Measurements from ENCODE around the gene TNRC6C.
"Not testable (repeated sequence)": the region's sequence is repeated elsewhere in the genome, so short reads cannot be mapped to it uniquely, and the experiment has no call there.

Gene TNRC6C

DNA sequence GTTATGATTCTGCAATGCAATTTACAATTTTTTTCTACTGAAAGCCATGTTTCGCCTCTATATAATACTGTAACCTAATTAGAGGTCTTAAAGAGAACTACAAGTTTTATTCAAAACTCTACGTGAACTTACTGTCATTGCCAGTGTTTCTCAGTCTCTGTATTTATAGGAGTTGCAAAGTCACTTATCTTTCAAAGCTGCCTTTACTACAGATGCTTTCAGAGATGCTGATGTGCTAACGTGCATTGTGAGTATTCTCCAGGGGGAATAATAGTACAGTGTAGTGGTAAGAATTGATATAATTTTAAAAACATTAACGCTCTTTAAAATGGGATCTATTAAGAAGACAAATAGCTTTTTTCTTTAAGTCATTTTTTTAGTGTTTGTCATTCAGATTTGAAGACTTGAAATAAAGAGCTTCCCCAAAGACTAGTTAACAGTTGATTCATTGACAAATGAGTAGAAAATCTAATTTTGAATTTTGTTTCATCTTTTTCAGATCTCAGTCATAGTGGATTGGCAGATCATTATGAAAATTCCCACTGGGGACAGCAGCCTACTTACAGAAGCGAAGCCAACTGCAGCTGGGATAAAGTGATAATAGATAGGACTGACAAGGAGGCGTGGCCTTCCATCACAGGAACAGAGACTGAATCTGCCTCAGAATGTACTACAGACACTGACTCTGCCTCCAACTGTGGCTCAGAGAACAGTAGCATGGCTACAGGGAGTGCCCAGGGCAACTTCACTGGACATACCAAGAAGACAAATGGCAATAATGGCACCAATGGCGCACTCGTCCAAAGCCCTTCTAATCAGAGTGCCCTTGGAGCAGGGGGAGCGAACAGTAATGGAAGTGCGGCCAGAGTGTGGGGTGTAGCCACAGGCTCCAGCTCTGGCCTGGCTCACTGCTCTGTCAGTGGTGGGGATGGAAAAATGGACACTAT lies 90.1 kb downstream of the TNRC6C start:
- no peak for DNase-seq

DNA sequence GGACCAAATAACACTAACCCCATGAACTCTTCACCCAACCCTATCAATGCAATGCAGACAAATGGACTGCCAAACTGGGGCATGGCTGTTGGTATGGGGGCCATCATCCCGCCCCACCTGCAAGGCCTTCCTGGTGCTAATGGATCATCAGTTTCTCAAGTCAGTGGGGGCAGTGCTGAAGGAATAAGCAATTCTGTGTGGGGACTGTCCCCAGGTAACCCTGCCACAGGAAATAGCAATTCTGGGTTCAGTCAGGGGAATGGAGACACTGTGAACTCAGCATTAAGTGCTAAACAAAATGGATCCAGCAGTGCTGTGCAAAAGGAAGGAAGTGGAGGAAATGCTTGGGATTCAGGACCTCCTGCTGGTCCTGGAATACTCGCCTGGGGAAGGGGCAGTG lies 91.1 kb downstream of the TNRC6C start:
- no peak for DNase-seq

DNA sequence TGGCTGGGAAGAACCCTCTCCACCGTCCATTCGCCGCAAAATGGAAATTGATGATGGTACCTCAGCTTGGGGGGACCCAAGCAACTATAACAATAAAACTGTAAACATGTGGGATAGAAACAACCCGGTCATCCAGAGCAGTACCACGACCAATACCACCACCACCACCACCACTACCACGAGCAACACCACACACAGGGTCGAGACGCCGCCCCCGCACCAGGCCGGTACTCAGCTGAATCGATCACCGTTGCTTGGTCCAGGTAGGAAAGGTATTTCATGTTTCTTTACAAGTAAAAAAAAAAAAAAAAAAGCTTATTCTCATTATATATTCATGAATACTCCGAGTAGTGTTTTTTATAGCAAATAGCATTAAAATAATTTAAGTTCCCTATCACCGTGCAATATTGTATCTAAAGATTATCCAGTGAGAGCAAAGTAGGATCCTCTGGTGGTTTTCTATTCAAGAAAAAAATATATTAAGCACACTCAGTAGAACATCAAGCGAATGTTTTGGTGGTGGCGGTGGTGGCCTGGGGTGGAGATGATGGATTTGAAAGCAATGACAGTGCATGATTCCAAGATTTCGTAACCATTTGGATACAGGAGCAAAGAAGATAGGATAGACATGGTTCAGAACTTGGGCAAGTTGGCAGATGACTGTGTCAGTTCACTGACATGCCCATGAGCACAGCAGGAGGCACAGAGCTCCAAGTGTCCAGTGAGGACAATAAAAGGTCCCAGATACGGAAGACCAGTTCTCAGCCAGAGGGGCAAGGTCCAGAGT lies 92.9 kb downstream of the TNRC6C start:
- no peak for DNase-seq

DNA sequence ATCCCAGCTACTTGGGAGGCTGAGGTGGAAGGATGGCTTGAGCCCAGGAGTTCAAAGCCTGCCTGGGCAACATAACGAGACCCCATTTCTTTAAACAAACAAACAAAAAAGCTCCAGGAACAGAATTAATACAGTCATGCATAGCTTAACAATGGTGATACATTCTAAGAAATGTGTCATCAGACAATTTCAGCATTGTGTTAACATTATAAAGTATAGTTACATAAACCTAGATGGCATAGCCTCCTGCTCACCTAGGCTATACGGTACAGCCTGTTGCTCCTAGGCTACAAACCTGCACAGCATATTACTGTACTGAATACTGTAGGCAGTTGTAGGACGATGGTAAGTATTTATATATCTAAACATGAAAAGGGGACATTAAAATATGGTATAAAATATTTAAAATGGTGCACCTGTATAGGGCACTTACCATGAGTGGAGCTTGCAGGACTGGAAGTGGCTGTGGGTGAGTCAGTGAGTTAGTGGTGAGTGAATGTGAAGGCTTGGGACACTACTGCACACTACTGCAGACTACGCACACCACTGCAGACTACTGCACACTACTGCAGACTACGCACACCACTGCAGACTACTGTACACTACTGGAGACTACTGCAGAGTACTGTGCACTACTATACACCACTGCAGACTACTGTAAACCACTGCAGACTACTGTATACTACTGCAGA lies 95.4 kb downstream of the TNRC6C start:
- no peak for DNase-seq

DNA sequence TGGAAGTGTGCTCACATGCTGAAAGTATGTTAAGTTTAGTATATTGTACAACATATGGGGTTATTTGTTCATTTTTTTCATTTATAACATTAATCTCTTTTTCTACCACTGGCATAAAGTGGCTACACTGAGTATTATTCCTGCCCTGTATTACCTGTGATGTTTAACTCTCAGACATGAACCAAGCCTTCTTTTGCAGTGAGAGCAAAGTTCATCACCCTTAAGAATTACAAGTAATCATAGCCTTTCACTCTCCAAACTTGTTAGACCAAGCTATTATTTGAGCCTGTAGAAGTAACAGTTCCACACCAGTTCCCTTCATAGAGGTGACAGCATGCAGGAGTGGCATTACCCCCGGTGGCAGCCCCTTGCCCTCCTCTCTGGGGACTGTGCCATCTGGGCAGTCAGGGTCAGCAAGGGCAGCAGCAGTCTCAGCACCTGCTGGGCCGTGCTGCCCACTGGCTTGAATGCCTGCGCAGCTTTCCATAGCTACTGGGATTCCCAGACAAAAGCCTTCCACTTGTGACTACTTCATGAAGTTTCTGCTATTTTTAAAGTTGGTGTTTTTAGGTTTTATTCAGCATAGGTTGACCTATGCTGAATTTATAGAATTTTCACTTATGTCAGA lies 98.7 kb downstream of the TNRC6C start:
- no peak for DNase-seq

DNA sequence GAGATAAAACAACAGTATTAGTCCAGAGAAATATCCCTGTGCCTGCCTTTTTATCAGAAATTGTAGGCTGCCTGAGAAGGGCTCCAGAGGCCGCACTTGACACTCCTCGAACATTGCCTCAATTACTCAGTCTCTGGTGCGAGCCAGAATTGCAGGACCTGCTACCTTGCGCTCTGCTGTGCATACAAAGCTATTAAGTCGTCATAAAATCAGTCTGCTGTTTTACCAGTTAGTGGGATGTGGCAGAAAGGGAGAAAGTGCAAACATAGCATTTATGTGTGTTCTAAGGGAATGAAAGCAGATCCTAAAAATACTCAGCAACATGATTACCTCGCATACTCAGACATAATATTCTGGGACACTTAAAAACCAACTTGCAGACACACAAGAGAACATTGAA lies 99.5 kb downstream of the TNRC6C start:
- DNase-seq = no peak

DNA sequence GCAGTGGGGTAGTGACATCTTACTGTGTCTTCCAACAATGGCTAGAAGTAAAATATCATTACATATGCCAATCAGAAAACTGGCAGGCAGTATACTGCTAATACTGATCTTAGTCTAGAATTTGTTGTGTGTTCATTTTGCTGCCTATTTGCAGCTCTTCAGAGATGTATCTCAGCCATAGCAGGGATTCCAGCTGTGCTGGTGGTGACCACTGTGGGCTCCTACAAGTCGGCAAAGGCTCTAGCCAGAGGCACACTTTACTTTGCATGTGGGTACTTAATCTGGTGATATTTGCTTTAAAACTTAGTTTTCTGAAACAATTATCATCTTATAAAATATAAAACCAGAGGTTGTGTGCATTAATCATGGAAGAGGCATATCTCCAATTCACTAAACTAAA lies 100.1 kb downstream of the TNRC6C start:
- no peak for DNase-seq

DNA sequence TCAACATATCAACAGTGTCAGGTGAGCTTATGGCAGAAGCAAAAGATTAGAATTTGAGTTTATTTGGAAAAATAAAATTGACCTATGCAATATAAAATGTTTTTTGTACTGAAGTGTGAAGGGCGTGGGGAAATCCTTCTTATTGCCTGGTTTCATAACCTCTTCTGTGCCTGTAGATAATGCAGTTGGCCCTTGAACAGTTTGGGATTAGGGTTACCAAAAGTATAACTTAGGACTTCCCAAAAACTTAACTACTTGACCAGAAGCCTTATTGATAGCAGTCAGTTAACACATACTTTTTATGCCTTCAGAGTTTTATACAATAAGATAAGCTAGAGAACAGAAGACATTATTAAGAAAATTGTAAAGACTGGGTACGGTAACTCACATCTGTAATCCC lies 104.1 kb downstream of the TNRC6C start:
- no peak for DNase-seq

DNA sequence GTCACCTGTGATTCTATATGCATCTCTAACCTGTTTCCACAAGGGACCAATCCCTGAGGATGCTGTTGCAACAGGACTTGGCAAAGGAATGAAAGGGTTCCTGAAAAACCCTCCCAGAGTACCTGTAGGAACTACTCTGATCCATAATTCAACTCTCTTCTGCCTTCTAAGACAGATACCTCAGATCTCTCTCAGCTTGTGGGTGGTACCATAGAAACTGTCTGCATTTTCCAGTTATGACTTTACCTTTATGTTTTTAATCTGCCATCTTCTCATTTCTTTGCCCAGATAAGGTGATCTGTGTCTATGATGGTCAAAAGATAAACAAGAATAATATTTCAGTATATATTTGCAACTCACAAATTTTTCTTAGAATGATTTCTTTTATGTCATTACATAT lies 105.0 kb downstream of the TNRC6C start:
- DNase-seq = no peak

DNA sequence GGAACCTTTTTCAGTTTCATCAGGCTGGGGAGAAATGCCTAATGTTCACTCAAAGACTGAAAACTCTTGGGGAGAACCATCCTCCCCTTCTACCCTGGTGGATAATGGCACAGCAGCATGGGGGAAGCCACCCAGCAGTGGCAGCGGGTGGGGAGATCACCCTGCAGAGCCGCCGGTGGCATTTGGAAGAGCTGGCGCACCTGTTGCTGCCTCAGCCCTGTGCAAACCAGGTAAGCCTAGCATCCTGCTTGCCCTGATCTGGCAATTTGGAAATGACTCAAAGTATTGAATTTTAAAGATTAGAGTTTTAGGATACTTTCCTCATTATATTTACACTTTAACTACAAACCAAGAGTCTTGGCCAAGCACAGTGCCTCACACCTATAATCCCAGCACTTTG lies 106.2 kb downstream of the TNRC6C start:
- DNase-seq = no peak

DNA sequence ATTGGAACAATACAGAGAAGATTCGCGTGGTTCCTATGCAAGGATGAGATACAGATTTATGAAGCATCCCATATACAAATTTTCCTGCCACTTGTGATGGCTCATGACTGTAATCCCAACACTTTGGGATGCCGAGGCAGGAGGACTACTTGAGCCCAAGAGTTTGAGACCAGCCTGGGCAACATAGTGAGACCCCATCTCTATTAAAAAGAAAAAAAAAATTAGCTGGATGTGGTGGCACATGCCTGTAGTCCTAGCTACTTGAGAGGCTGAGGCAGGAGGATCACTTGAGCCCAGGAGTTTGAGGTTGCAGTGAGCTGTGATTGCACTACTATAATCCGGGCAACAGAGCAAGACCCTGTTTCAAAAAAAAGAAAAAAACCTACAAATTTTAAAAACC lies 108.5 kb downstream of the TNRC6C start:
- DNase-seq = not testable (repeated sequence)

DNA sequence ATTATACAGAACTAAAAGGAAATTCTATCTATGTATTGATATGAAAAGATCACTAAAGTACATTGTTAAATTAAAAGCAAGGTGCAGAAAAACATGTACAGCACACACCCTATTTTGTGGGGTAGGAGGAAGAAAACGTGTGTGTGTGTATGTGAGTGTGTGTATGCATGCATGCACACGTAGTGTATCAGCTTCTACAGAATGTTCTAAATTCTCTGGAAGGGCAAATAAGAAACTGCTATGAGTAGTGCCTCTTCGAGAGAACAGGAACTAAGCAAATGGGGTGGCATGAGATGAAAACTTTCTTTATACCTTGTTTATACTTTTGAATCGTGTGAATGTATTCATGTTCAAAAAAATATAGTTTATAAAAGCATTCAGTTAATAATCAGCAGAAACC lies 111.2 kb downstream of the TNRC6C start:
- DNase-seq = no peak

DNA sequence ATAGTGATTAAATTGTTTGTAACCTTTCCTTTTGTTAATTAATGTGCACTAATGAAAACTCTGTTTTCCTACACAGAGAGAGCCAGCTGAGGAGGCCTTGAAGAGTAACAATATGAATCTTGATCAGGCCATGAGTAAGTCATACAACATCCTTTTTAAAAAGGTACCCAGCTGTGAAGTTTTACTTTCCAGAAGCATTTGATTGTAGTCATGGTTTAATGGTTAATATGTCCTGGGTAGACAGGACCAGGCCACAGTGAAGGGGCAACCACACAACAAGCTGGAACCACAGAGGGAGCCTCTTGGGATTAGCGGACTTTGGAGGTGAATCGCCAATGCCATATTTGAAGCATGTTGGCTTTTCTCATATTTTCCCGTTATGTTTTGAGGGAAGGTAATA lies 114.5 kb downstream of the TNRC6C start:
- no peak for DNase-seq

DNA sequence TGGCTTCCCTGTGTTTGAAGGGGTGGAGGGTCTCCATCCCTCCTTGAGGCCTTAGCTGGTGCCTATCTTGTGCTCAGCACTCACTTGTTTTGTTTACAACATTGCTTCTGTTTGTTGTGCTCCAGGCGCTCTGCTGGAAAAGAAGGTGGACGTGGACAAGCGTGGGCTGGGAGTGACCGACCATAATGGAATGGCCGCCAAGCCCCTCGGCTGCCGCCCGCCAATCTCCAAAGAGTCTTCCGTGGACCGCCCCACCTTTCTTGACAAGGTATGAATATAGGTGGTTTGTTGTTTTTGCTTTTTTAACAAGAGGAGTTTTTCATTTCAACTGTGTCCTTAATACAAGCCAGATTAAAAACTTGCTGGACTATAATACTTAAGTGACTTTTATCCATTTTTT lies 116.5 kb downstream of the TNRC6C start:
- DNase-seq = no peak

DNA sequence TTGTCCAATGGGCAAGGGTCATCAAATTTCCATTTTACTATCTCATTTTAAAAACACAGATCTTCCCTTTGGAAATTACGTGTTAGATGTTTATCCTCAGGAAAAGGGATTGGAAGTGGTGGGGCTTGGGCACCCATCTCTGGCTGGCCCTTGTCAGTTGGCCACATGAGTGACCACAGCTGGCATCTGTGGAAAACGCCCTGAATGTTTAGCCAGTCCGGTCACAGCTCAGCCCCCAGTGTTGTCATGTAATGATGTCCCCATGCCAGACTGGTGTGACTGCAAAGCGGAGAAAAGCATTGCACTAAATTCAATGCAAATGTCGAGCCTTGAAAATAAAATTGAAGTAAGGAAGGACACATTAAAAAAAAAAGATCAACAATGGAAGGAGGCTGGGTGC lies 117.0 kb downstream of the TNRC6C start:
- DNase-seq = no peak

DNA sequence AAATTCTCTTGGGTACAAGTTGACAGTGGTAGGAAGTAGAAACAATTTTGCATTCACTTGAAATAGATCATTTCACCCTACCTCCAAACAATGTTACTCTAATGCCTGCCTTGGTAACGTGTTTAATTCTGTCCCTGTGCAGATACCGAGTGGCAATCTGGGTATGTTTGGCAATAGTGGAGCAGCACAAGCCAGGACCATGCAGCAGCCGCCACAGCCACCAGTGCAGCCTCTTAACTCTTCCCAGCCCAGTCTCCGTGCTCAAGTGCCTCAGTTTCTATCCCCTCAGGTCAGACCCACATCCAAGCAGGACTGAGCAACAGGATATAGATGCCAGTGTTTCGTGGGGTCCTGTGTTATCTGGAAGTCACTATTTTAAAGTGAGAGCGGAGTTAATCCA lies 120.8 kb downstream of the TNRC6C start:
- no peak for DNase-seq

DNA sequence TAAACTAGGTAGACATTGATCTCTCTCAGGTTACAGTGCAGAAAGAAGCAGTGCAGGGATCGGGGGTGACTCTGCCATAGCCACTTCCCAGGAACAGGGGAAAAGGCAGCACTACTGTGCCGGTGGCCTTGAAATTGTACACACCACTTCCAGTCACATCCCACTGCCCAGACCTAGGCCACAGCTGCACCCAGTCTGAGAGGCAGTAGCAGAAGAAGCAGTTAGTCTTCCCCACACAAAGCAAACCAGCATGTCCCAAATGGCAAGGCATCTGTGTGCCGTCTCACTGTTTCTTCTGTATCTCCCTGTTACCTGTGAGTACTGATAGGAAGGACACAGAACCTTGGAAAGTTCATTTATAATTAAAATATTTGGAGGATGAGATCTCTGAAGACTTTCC lies 123.0 kb downstream of the TNRC6C start:
- DNase-seq = no peak

DNA sequence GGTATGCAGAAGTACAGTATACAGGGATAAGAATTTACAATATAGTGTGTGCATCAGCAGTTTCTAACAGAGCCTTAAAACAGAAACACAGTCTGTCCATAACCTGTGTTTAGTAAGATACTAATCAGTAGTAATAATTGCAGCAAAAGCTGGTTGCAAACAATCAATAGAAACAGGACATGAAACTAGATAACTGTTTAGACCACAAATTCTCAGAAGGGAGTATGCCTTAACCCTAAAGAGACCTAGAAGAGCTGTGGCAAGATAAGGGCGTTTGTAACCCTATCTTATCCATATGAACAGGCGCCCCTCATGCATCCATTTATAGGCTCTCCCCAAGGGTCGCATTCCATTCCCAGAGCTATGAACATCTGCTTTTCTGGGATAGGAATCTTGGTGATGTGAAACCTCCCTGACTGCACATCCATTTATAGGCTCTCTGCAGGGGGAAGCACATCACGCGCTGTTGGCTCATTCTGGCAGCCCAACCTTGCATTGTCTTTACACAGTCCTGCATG lies 123.9 kb downstream of the TNRC6C start:
- DNase-seq = not testable (repeated sequence)

DNA sequence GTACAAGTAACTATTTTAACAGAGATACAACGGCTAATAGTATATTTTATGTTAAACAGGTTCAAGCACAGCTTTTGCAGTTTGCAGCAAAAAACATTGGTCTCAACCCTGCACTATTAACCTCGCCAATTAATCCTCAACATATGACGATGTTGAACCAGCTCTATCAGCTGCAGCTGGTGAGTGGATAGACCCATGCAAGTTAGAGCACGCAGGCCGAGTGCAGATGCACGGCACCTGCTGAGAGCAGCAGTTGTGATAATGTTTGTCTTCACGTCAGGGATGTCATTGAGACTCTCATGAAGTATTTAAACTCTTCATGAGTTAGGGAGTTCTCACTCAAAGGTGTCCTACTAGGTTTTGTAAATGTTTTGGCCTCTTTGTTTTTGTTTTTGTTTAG lies 124.5 kb downstream of the TNRC6C start:
- DNase-seq = peak; percentile 69

DNA sequence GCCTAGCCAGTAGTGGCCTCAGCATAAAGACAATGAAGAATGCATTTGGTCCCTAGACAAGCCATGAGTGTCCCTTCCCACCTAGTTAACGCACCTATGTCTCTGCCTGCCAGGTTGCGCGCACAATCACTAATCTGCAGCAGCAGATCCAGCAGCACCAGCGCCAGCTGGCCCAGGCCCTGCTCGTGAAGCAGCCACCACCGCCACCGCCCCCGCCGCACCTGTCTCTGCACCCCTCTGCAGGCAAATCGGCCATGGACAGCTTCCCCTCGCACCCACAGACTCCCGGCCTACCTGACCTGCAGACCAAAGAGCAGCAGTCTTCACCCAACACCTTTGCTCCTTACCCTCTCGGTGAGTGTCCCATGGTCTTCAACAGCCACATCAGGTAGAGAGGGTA lies 128.2 kb downstream of the TNRC6C start:
- DNase-seq = no peak

DNA sequence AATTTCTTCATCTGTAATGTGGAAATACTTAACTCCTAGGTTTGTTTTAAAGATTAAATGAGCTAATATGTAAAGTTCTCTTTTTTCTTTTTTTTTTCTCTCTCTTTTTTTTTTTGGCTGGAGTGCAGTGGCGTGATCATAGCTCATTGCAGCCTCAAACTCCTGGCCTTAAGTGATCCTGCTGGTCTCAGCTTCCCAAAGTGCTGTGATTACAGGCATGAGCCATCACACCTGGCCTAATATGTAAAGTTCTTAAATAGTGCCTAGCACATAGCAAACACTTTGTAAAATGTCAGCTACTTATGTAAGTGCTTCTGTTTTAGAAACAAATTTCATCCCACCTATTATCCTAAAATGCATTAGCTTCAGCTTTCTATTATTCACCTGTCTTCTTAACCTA lies 130.0 kb downstream of the TNRC6C start:
- no peak for DNase-seq

DNA sequence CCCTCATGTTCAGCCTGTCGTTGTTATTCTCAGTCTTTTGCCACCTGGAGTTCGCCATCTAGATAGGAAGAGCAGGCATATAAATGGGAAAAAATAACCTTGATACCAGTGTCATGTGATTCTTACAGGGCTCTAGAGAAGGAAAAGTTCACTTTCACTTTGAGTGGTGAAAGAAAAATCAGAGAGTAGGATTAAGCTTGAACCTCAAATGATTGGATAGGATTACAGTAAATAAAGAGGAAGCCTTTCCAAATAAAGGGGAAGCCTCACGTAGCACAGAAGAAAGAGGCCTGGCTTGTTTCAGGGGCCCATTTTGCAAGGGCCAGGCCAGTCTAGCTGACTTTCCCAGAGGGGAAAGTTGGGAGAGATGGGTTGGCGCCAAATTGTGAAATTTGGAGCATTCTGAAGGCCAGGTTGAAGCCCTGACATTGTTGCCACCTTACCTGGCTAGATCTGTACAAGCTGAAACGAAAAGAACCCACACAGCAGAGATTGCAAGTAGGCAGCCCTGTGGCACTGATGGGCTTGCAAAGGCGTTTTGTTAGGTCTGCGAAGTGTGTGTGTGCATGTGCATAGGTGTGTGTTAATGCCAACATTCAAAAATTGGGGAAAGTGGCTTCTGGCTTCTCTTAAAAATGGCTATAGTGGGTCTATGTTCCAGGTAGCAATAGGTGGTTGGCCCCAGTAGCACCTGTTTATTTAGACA lies 131.2 kb downstream of the TNRC6C start:
- DNase-seq = no peak

Measured in NCI-H69 (cell line).